HEK293 (cell line): Measurements from ENCODE around the gene PDCL3.

Experiments used
- CTCF ChIP-seq: fragments of 450-650 bp; formaldehyde crosslinking; IDR thresholded peaks from 2 replicates; pipeline ENCODE4 v1.5.1; 2016; ENCODE audit warnings: missing biosample characterization, missing genetic modification characterization
- HOXA7 ChIP-seq: sonication (generic); formaldehyde crosslinking; IDR thresholded peaks from 2 replicates; pipeline ENCODE4 v1.8.1; 2022; ENCODE audit warnings: missing genetic modification reagents, borderline replicate concordance
- ZBTB49 ChIP-seq: fragments of 450-650 bp; formaldehyde crosslinking; IDR thresholded peaks from 2 replicates; pipeline ENCODE4 v1.5.1; 2016; ENCODE audit warnings: missing biosample characterization, missing genetic modification characterization, low read depth
- ZBTB6 ChIP-seq: fragments of 450-650 bp; formaldehyde crosslinking; IDR thresholded peaks from 2 replicates; pipeline ENCODE4 v1.5.1; 2017; ENCODE audit warnings: missing biosample characterization, missing genetic modification characterization
- ZBTB7A ChIP-seq: fragments of 450-650 bp; formaldehyde crosslinking; IDR thresholded peaks from 2 replicates; pipeline ENCODE4 v1.5.1; 2016; ENCODE audit warnings: low read depth, missing biosample characterization, missing genetic modification characterization
- ZNF132 ChIP-seq: fragments of 450-650 bp; formaldehyde crosslinking; IDR thresholded peaks from 2 replicates; pipeline ENCODE4 v1.5.1; 2017; ENCODE audit warnings: missing biosample characterization, missing genetic modification characterization, borderline replicate concordance
- ZNF391 ChIP-seq: fragments of 450-650 bp; formaldehyde crosslinking; IDR thresholded peaks from 2 replicates; pipeline ENCODE4 v1.5.1; 2016; ENCODE audit warnings: low read depth, missing biosample characterization, missing genetic modification characterization, borderline replicate concordance
- ZNF510 ChIP-seq: fragments of 450-650 bp; formaldehyde crosslinking; IDR thresholded peaks from 2 replicates; pipeline ENCODE4 v1.5.1; 2018; ENCODE audit warnings: mild to moderate bottlenecking, missing genetic modification characterization, missing biosample characterization; ENCODE audit not compliant: insufficient replicate concordance
- ZNF549 ChIP-seq: fragments of 450-650 bp; IDR thresholded peaks from 2 replicates; pipeline ENCODE4 v1.5.1; 2018; ENCODE audit warnings: missing biosample characterization, missing genetic modification characterization, mild to moderate bottlenecking, inconsistent platforms, moderate library complexity
- ZNF843 ChIP-seq: fragments of 450-650 bp; formaldehyde crosslinking; IDR thresholded peaks from 2 replicates; pipeline ENCODE4 v1.5.1; 2016; ENCODE audit warnings: missing biosample characterization, missing genetic modification characterization
- TF ChIP-seq, protein P1 (sequence below): fragments of 450-650 bp; formaldehyde crosslinking; IDR thresholded peaks from 2 replicates; pipeline ENCODE4 v1.5.1; 2016; ENCODE audit warnings: missing biosample characterization, missing genetic modification characterization
- TF ChIP-seq, protein P2 (sequence below): fragments of 450-650 bp; formaldehyde crosslinking; IDR thresholded peaks from 2 replicates; pipeline ENCODE4 v1.5.1; 2016; ENCODE audit warnings: missing biosample characterization, missing genetic modification characterization

DNA sequence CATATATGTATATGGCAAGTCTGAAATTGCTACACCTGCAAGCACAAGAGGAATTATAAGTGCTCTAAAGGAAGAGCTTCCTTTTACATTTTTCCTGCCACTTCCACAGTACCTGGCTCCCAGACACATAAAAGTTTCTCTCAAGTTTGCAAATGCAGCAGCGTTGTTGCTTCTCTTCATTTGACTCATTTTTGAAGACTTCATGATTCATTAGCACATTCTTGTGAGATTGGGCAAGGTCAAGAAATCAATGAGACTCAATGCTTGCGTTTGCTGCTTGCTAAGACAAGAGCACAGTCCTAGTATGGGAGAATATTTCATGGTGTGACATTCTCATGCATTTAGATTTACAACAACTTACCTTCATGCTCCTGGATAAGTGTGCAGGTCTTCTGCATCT, 42.6 kb upstream of the PDCL3 start:
- TF ChIP-seq, protein P1, sequence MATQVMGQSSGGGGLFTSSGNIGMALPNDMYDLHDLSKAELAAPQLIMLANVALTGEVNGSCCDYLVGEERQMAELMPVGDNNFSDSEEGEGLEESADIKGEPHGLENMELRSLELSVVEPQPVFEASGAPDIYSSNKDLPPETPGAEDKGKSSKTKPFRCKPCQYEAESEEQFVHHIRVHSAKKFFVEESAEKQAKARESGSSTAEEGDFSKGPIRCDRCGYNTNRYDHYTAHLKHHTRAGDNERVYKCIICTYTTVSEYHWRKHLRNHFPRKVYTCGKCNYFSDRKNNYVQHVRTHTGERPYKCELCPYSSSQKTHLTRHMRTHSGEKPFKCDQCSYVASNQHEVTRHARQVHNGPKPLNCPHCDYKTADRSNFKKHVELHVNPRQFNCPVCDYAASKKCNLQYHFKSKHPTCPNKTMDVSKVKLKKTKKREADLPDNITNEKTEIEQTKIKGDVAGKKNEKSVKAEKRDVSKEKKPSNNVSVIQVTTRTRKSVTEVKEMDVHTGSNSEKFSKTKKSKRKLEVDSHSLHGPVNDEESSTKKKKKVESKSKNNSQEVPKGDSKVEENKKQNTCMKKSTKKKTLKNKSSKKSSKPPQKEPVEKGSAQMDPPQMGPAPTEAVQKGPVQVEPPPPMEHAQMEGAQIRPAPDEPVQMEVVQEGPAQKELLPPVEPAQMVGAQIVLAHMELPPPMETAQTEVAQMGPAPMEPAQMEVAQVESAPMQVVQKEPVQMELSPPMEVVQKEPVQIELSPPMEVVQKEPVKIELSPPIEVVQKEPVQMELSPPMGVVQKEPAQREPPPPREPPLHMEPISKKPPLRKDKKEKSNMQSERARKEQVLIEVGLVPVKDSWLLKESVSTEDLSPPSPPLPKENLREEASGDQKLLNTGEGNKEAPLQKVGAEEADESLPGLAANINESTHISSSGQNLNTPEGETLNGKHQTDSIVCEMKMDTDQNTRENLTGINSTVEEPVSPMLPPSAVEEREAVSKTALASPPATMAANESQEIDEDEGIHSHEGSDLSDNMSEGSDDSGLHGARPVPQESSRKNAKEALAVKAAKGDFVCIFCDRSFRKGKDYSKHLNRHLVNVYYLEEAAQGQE (tag by site-specific recombination), result no peak
- TF ChIP-seq ZBTB7A (tag by site-specific recombination), result no peak
- no peak for TF ChIP-seq CTCF (tag by site-specific recombination)
- no peak for TF ChIP-seq HOXA7 (CRISPR knock-in tag)
- TF ChIP-seq ZNF549 (tag by site-specific recombination), result no peak
- no peak for TF ChIP-seq ZNF132 (tag by site-specific recombination)
- TF ChIP-seq ZNF843 (tag by site-specific recombination), result no peak
- no peak for TF ChIP-seq ZNF510 (tag by site-specific recombination)
- TF ChIP-seq ZNF391 (tag by site-specific recombination), result no peak
- TF ChIP-seq, protein P2, sequence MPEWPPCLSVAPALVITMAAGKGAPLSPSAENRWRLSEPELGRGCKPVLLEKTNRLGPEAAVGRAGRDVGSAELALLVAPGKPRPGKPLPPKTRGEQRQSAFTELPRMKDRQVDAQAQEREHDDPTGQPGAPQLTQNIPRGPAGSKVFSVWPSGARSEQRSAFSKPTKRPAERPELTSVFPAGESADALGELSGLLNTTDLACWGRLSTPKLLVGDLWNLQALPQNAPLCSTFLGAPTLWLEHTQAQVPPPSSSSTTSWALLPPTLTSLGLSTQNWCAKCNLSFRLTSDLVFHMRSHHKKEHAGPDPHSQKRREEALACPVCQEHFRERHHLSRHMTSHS, result no peak
- TF ChIP-seq ZBTB6 (tag by site-specific recombination), result no peak
- no peak for TF ChIP-seq ZBTB49 (tag by site-specific recombination)
